SK-N-SH (cell line): ENCODE data around the gene CDC42EP4. TPM values are rescaled to one million over a fixed set of nuclear protein-coding genes. Genes with fewer than 3 reads are reported as not detected.

Experiments used
- CTCF ChIA-PET: fragments of 300-600, 350-600 bp; formaldehyde crosslinking; extraction: SDS; loops from one replicate; lab custom pipeline; 2021; lab: Yijun Ruan, JAX
- POLR2A ChIA-PET: fragments of 350-600 bp; sonication (Branson Sonifier 250); formaldehyde crosslinking; extraction: SDS; loops from one replicate; lab custom pipeline; 2020; ENCODE audit warnings: antibody characterized with exemption, inconsistent platforms; lab: Yijun Ruan, JAX
- DNase-seq: peaks from one replicate; pipeline ENCODE4 v3.0.0; 2012
- H2AFZ ChIP-seq: fragments of 200-600 bp; sonication (generic); 2 replicates; pipeline ENCODE4 v1.8.1; 2016; ENCODE audit warnings: antibody characterized with exemption, mild to moderate bottlenecking, low read depth
- H3F3A ChIP-seq: fragments of 200-600 bp; sonication (generic); replicated peaks from 2 replicates; pipeline ENCODE3; 2016; ENCODE audit warnings: antibody characterized with exemption, mild to moderate bottlenecking; ENCODE audit not compliant: insufficient read depth
- H3K27ac ChIP-seq, 2 experiments: fragments of 200-500 bp in 1 of 2; fragments of 200-600 bp in 1 of 2; sonication (Bioruptor generic) in 1 of 2; sonication (generic), shearing (Covaris generic) in 1 of 2; 2 replicates each; pipeline versions ENCODE4 v1.5.1 to v1.6.1; 2014 to 2016; ENCODE audit warnings: low read depth in 2 of 2, inconsistent platforms in 1 of 2, low read length in 1 of 2, mild to moderate bottlenecking in 1 of 2, mixed read lengths in 1 of 2
- H3K27me3 ChIP-seq: fragments of 200-600 bp; sonication (generic), shearing (Covaris generic); 2 replicates; pipeline ENCODE4 v1.6.1; 2016; ENCODE audit warnings: mixed run types; ENCODE audit not compliant: insufficient read depth
- H3K36me3 ChIP-seq, 2 experiments: fragments of 200-500 bp in 1 of 2; fragments of 200-600 bp in 1 of 2; sonication (Bioruptor generic) in 1 of 2; sonication (generic) in 1 of 2; replicated peaks in 1 of 2; 2 replicates each; pipeline versions ENCODE3 to v1.5.1; 2014 to 2016; ENCODE audit warnings: low read length in 1 of 2, mild to moderate bottlenecking in 1 of 2; ENCODE audit not compliant: insufficient read depth in 2 of 2, control insufficient read depth in 1 of 2
- H3K4me1 ChIP-seq, 2 experiments: fragments of 200-500 bp in 1 of 2; fragments of 200-600 bp in 1 of 2; sonication (Bioruptor generic) in 1 of 2; sonication (generic), shearing (Covaris generic) in 1 of 2; 2 replicates each; pipeline versions ENCODE4 v1.5.1 to v1.6.1; 2014 to 2016; ENCODE audit warnings: low read depth in 1 of 2, low read length in 1 of 2, mixed run types in 1 of 2; ENCODE audit not compliant: insufficient read depth in 2 of 2, control insufficient read depth in 1 of 2
- H3K4me2 ChIP-seq: fragments of 200-600 bp; sonication (generic), shearing (Covaris generic); 2 replicates; pipeline ENCODE4 v1.6.1; 2017; ENCODE audit warnings: mixed run types
- H3K4me3 ChIP-seq, 2 experiments: fragments of 200-500 bp in 1 of 2; fragments of 200-600 bp in 1 of 2; sonication (Bioruptor generic) in 1 of 2; sonication (generic), shearing (Covaris generic) in 1 of 2; 2 replicates each; pipeline versions ENCODE4 v1.5.1 to v1.8.1; 2014 to 2016; ENCODE audit warnings: low read depth in 2 of 2, inconsistent platforms in 1 of 2, low read length in 1 of 2, mild to moderate bottlenecking in 1 of 2, mixed read lengths in 1 of 2, moderate library complexity in 1 of 2
- H3K79me2 ChIP-seq: fragments of 200-600 bp; sonication (generic); 2 replicates; pipeline ENCODE4 v1.8.1; 2017; ENCODE audit warnings: mild to moderate bottlenecking; ENCODE audit not compliant: insufficient read depth
- H3K9ac ChIP-seq: fragments of 200-600 bp; sonication (generic); 2 replicates; pipeline ENCODE4 v1.6.1; 2017; ENCODE audit warnings: mixed run types
- H3K9me2 ChIP-seq: fragments of 200-600 bp; sonication (generic); 2 replicates; pipeline ENCODE4 v1.6.1; 2017; ENCODE audit warnings: mixed run types
- H3K9me3 ChIP-seq: fragments of 200-600 bp; sonication (generic); 2 replicates; pipeline ENCODE4 v1.6.1; 2017; ENCODE audit warnings: mixed run types, mild to moderate bottlenecking, moderate library complexity
- H4K20me1 ChIP-seq: fragments of 200-600 bp; sonication (generic); 2 replicates; pipeline ENCODE4 v1.6.1; 2017; ENCODE audit warnings: mild to moderate bottlenecking, mixed run types; ENCODE audit not compliant: insufficient read depth
- CHD2 ChIP-seq: fragments of 150-350 bp; IDR thresholded peaks from 2 replicates; pipeline ENCODE4 v1.6.1; 2018; ENCODE audit warnings: low read length; ENCODE audit not compliant: partially characterized antibody
- EZH2phosphoT487 ChIP-seq: fragments of 200-600 bp; sonication (generic); IDR thresholded peaks from 2 replicates; pipeline ENCODE4 v1.6.1; 2017; ENCODE audit warnings: low read depth, mixed run types, mild to moderate bottlenecking, antibody characterized with exemption, moderate library complexity, borderline replicate concordance
- FOSL2 ChIP-seq: IDR thresholded peaks from 2 replicates; pipeline ENCODE4 v1.4.0; 2012; ENCODE audit warnings: low read depth, mild to moderate bottlenecking, moderate library complexity, borderline replicate concordance
- GABPA ChIP-seq: IDR thresholded peaks from 2 replicates; pipeline ENCODE4 v1.4.0; 2012; ENCODE audit warnings: low read depth, mild to moderate bottlenecking
- GATA2 ChIP-seq: sonication (generic); formaldehyde crosslinking; IDR thresholded peaks from 2 replicates; pipeline ENCODE4 v1.5.0; 2020; ENCODE audit warnings: mild to moderate bottlenecking, missing genetic modification reagents
- IRF3 ChIP-seq: fragments of 150-350 bp; IDR thresholded peaks from 2 replicates; pipeline ENCODE4 v1.6.1; 2016; ENCODE audit warnings: mild to moderate bottlenecking, low read depth, low read length
- JUND ChIP-seq: IDR thresholded peaks from 2 replicates; pipeline ENCODE4 v1.4.0; 2012
- MAX ChIP-seq: IDR thresholded peaks from 2 replicates; pipeline ENCODE4 v1.4.0; 2012; ENCODE audit warnings: low read depth
- MEF2A ChIP-seq: IDR thresholded peaks from 2 replicates; pipeline ENCODE4 v1.4.0; 2012; ENCODE audit warnings: low read depth, borderline replicate concordance
- NFIC ChIP-seq: IDR thresholded peaks from 2 replicates; pipeline ENCODE4 v1.4.0; 2012; ENCODE audit warnings: borderline replicate concordance
- RAD21 ChIP-seq: IDR thresholded peaks from 2 replicates; pipeline ENCODE4 v1.6.1; 2012; ENCODE audit warnings: mild to moderate bottlenecking, low read length
- RXRA ChIP-seq: IDR thresholded peaks from 2 replicates; pipeline ENCODE4 v1.4.0; 2012; ENCODE audit warnings: low read depth, mild to moderate bottlenecking, borderline replicate concordance
- SIN3A ChIP-seq: IDR thresholded peaks from 2 replicates; pipeline ENCODE4 v1.6.1; 2012; ENCODE audit warnings: low read depth, mild to moderate bottlenecking, low read length, moderate library complexity, borderline replicate concordance
- SMC3 ChIP-seq: IDR thresholded peaks from 2 replicates; pipeline ENCODE4 v1.6.1; 2012; ENCODE audit warnings: low read depth, low read length, improper control_type of control experiment
- ZBTB33 ChIP-seq: IDR thresholded peaks from 2 replicates; pipeline ENCODE4 v1.4.0; 2012; ENCODE audit warnings: low read depth, borderline replicate concordance
- WGBS: methylation state at CpG from one replicate; pipeline ENCODE4 v1.1.6; 2017; ENCODE audit warnings: low lambda C conversion rate; 5-methylcytosine and 5-hydroxymethylcytosine counted together
- polyA plus RNA-seq, 3 experiments: library from polyadenylated mRNA; depleted of rRNA; stranded (reverse); fragments of >200 nt; gene quantifications; 2 replicates each; pipeline ENCODE4 v1.2.3, GENCODE V29; 2012
- TF ChIP-seq, protein P1 (sequence below): IDR thresholded peaks from 2 replicates; pipeline ENCODE4 v1.4.0; 2012; ENCODE audit warnings: low read depth, borderline replicate concordance
- TF ChIP-seq, protein P2 (sequence below): IDR thresholded peaks from 2 replicates; pipeline ENCODE4 v1.6.1; 2012; ENCODE audit warnings: mild to moderate bottlenecking, low read depth, low read length, moderate library complexity

CDC42EP4 gene
- polyA plus RNA-seq, 1 of the 3 experiments (the other 2 are of a cell fraction): 28.3 TPM

DNA sequence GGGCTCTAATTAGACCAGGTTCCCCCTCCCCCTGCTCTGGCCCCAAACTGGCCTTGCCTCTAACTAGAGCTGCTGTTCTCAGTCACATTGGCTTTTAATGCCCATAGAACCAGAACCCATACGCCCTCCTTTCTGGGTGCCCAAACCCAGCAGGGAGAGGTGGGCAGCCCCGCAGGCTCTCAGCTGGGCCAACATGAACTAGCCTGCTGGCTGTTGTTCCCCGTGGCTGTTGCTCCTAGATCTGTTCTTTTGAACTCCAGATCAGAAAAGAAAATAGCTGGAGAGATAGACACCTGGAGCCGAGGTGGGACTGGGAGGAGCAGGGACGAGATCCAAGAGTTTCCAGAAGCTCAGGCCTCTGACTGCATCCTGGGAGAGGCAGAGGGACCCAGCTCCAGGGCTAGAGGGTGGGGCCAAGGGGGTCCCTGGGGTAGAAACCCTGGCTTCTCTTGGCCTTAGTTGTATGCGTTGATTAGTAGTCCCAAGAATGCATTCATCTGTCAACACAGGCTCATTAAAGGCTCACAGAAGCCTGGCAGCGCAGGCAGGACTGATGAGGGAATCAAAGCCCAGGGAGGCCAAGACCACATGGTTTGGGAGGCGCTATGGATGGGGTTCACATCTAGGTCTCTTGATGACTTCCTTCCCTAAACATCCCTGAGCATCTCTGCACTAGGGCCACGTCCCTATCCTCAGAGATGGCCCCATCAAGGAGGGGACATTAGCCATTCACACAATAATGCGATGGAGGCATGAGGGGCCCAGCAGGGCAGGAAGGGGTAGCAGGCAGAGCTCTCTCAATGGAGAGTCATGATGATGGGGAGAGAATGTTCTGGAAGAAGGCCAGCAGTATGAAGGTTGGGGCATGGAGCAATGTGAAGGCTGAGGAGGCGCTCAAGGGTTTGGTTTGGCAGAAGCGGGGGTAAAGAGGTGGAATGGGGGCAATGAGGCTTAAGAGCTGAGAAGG, 48.8 kb downstream of the CDC42EP4 start:
- no peak overlapping the region for H3K27ac ChIP-seq
- H3K4me1 ChIP-seq: peaks cover 0 to 11% of the 10 kb centered on the region in 2 experiments; a peak in 1 of 4 replicates
- TF ChIP-seq NFIC (no peak), FOSL2 (no peak), EZH2phosphoT487 (no peak), GATA2 (no peak), MEF2A (no peak), MAX (no peak), SIN3A (no peak), ZBTB33 (no peak), RAD21 (no peak), GABPA (no peak), IRF3 (no peak), JUND (no peak), CHD2 (no peak), SMC3 (no peak), RXRA (no peak)
- TF ChIP-seq, protein P1, sequence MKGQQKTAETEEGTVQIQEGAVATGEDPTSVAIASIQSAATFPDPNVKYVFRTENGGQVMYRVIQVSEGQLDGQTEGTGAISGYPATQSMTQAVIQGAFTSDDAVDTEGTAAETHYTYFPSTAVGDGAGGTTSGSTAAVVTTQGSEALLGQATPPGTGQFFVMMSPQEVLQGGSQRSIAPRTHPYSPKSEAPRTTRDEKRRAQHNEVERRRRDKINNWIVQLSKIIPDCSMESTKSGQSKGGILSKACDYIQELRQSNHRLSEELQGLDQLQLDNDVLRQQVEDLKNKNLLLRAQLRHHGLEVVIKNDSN: no peak
- TF ChIP-seq, protein P2, sequence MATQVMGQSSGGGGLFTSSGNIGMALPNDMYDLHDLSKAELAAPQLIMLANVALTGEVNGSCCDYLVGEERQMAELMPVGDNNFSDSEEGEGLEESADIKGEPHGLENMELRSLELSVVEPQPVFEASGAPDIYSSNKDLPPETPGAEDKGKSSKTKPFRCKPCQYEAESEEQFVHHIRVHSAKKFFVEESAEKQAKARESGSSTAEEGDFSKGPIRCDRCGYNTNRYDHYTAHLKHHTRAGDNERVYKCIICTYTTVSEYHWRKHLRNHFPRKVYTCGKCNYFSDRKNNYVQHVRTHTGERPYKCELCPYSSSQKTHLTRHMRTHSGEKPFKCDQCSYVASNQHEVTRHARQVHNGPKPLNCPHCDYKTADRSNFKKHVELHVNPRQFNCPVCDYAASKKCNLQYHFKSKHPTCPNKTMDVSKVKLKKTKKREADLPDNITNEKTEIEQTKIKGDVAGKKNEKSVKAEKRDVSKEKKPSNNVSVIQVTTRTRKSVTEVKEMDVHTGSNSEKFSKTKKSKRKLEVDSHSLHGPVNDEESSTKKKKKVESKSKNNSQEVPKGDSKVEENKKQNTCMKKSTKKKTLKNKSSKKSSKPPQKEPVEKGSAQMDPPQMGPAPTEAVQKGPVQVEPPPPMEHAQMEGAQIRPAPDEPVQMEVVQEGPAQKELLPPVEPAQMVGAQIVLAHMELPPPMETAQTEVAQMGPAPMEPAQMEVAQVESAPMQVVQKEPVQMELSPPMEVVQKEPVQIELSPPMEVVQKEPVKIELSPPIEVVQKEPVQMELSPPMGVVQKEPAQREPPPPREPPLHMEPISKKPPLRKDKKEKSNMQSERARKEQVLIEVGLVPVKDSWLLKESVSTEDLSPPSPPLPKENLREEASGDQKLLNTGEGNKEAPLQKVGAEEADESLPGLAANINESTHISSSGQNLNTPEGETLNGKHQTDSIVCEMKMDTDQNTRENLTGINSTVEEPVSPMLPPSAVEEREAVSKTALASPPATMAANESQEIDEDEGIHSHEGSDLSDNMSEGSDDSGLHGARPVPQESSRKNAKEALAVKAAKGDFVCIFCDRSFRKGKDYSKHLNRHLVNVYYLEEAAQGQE: no peak
- no peaks in the 10 kb centered on the region for H3K79me2 ChIP-seq
- WGBS: 85% methylated on average over 12 of the region's 12 CpGs
- no peak overlapping the region for H3K4me3 ChIP-seq
- no peaks in the 10 kb centered on the region for H3K9me3 ChIP-seq
- no peaks in the 10 kb centered on the region for H3K27me3 ChIP-seq
- no peak overlapping the region for H2AFZ ChIP-seq
- H4K20me1 ChIP-seq: no peaks in the 10 kb centered on the region
- DNase-seq: peak; percentile 66
- no peaks in the 10 kb centered on the region for H3F3A ChIP-seq
- POLR2A ChIA-PET: interaction anchor here (0.8 to 1.2 kb wide), 2 partner anchors 15 to 48 kb away, joined by 3 to 4 read pairs; no protein-coding TSS in a partner anchor
- no peak overlapping the region for H3K4me2 ChIP-seq
- H3K36me3 ChIP-seq: no peaks in the 10 kb centered on the region
- no peaks in the 10 kb centered on the region for H3K9me2 ChIP-seq
- CTCF ChIA-PET: interaction anchor here (1.0 to 22.4 kb wide), 9 partner anchors 8 to 538 kb away, joined by 3 to 691 read pairs (median 3); no protein-coding TSS in a partner anchor
- no peak overlapping the region for H3K9ac ChIP-seq
